ENCODE results near the gene CPT1B. TPM values are rescaled to one million over a fixed set of nuclear protein-coding genes. Genes with fewer than 3 reads are reported as not detected.

Gene CPT1B
- total RNA-seq, 1 donor from 2014 or later, result 60.7 TPM

GRCh38 chr22:50605613-50606074 lies 27.4 kb upstream of the CPT1B start:
- Mint-ChIP-seq H3K27me3 (ENCODE audit: unreplicated experiment) (peaks cover 4% of the 10 kb centered on the region), H3K27ac (ENCODE audit: unreplicated experiment) (no peak overlapping the region), H3K36me3 (ENCODE audit: unreplicated experiment) (no peaks in the 10 kb centered on the region), H3K9me3 (ENCODE audit: unreplicated experiment) (no peaks in the 10 kb centered on the region), H3K4me3 (ENCODE audit: unreplicated experiment) (no peak overlapping the region), H3K4me1 (ENCODE audit: unreplicated experiment) (peaks cover 6% of the 10 kb centered on the region)
- no peak for TF ChIP-seq CTCF (IDR thresholded peaks at IDR 0.05)
- DNase-seq (ENCODE audit: extremely low spot score, unreplicated experiment), result peak; percentile 82

GRCh38 chr22:50605002-50605612 lies 26.9 kb upstream of the CPT1B start:
- peak; percentile 83 for DNase-seq (ENCODE audit: extremely low spot score, unreplicated experiment)
- Mint-ChIP-seq H3K36me3 (ENCODE audit: unreplicated experiment) (no peaks in the 10 kb centered on the region), H3K9me3 (ENCODE audit: unreplicated experiment) (no peaks in the 10 kb centered on the region), H3K4me3 (ENCODE audit: unreplicated experiment) (no peak overlapping the region), H3K27ac (ENCODE audit: unreplicated experiment) (no peak overlapping the region), H3K27me3 (ENCODE audit: unreplicated experiment) (peaks cover 4% of the 10 kb centered on the region), H3K4me1 (ENCODE audit: unreplicated experiment) (peaks cover 7% of the 10 kb centered on the region)
- TF ChIP-seq CTCF (IDR thresholded peaks at IDR 0.05), result no peak

GRCh38 chr22:50604256-50605001 lies 26.2 kb upstream of the CPT1B start:
- no peak for DNase-seq (ENCODE audit: extremely low spot score, unreplicated experiment)
- H3K4me3 Mint-ChIP-seq (ENCODE audit: unreplicated experiment), result no peak overlapping the region
- no peak for TF ChIP-seq CTCF (IDR thresholded peaks at IDR 0.05)
- H3K4me1 Mint-ChIP-seq (ENCODE audit: unreplicated experiment), result peaks cover 11% of the 10 kb centered on the region
- H3K27ac Mint-ChIP-seq (ENCODE audit: unreplicated experiment), result no peak overlapping the region
- peaks cover 8% of the 10 kb centered on the region for H3K27me3 Mint-ChIP-seq (ENCODE audit: unreplicated experiment)
- H3K9me3 Mint-ChIP-seq (ENCODE audit: unreplicated experiment), result no peaks in the 10 kb centered on the region
- H3K36me3 Mint-ChIP-seq (ENCODE audit: unreplicated experiment), result no peaks in the 10 kb centered on the region

GRCh38 chr22:50603511-50604255 lies 25.5 kb upstream of the CPT1B start:
- no peak for DNase-seq (ENCODE audit: extremely low spot score, unreplicated experiment)
- Mint-ChIP-seq H3K4me3 (ENCODE audit: unreplicated experiment) (no peak overlapping the region), H3K4me1 (ENCODE audit: unreplicated experiment) (peaks cover 11% of the 10 kb centered on the region), H3K27me3 (ENCODE audit: unreplicated experiment) (peaks cover 8% of the 10 kb centered on the region), H3K9me3 (ENCODE audit: unreplicated experiment) (no peaks in the 10 kb centered on the region), H3K27ac (ENCODE audit: unreplicated experiment) (no peak overlapping the region), H3K36me3 (ENCODE audit: unreplicated experiment) (no peaks in the 10 kb centered on the region)
- TF ChIP-seq CTCF (IDR thresholded peaks at IDR 0.05), result no peak

- no peak for TF ChIP-seq CTCF (IDR thresholded peaks at IDR 0.05)
- Mint-ChIP-seq H3K4me3 (ENCODE audit: unreplicated experiment) (peak overlapping the region; percentile 69), H3K27me3 (ENCODE audit: unreplicated experiment) (peaks cover 8% of the 10 kb centered on the region), H3K27ac (ENCODE audit: unreplicated experiment) (no peak overlapping the region), H3K4me1 (ENCODE audit: unreplicated experiment) (peaks cover 11% of the 10 kb centered on the region), H3K9me3 (ENCODE audit: unreplicated experiment) (no peaks in the 10 kb centered on the region), H3K36me3 (ENCODE audit: unreplicated experiment) (no peaks in the 10 kb centered on the region)
- no peak for DNase-seq (ENCODE audit: extremely low spot score, unreplicated experiment)
These were observed 24.1 kb upstream of the CPT1B start for GRCh38 chr22:50602338-50602700.

Data from osteocyte (in vitro differentiated cells).